Gastrocnemius medialis (tissue), 4 donors: Measurements from ENCODE around the gene CLIC1. TPM values are rescaled to one million over a fixed set of nuclear protein-coding genes. Genes with fewer than 3 reads are reported as not detected.
A peak's percentile ranks its signal among the peaks of the same experiment; 100 is the strongest.

Experiments
- ATAC-seq, 2 donors: fragments of 150-250 bp; one replicate each; pipeline ENCODE4 v1.9.1; 2016
- DNase-seq, 2 donors: peaks; one replicate each; pipeline ENCODE4 v3.0.0-alpha.2; 2019
- H3K27ac ChIP-seq, 4 donors: fragments of 200-600 bp; sonication (generic); 1 replicate in 1 of 4; 2 replicates in 3 of 4; pipeline ENCODE4 v1.5.1; 2016 to 2018; ENCODE audit warnings: mild to moderate bottlenecking in 2 of 4, moderate library complexity in 1 of 4
- H3K27me3 ChIP-seq, 3 donors: fragments of 200-600 bp; sonication (generic) in 2 of 3; 1 replicate in 1 of 3; 2 replicates in 2 of 3; pipeline versions ENCODE4 v1.5.1 to v1.6.0; 2016 to 2019; ENCODE audit warnings: mild to moderate bottlenecking in 1 of 3, moderate library complexity in 1 of 3
- H3K36me3 ChIP-seq, 2 donors: fragments of 200-600 bp; sonication (generic) in 1 of 2; one replicate each; pipeline ENCODE4 v1.5.1; 2017 to 2018
- H3K4me1 ChIP-seq, 2 donors: fragments of 200-600 bp; sonication (generic) in 1 of 2; one replicate each; pipeline ENCODE4 v1.5.1; 2016 to 2017; ENCODE audit warnings: mild to moderate bottlenecking in 2 of 2
- H3K4me3 ChIP-seq, 4 donors: fragments of 200-600 bp; sonication (generic) in 3 of 4; 1 replicate in 1 of 4; 2 replicates in 3 of 4; pipeline ENCODE4 v1.5.1; 2016 to 2019; ENCODE audit warnings: mild to moderate bottlenecking in 2 of 4
- H3K9me3 ChIP-seq, 3 donors: fragments of 200-600 bp; sonication (generic) in 2 of 3; 1 replicate in 1 of 3; 2 replicates in 2 of 3; pipeline ENCODE4 v1.5.1; 2016 to 2019
- POLR2A ChIP-seq, 2 donors: fragments of 450-650 bp; IDR thresholded peaks; one replicate each; pipeline ENCODE4 v1.6.1; 2017; ENCODE audit warnings: antibody characterized with exemption in 2 of 2, mild to moderate bottlenecking in 2 of 2, moderate library complexity in 2 of 2
- in situ Hi-C, 4 donors: fragments of 200-750 bp; cut with MboI; loops; one replicate each; pipeline versions ENCODE4 v1.15.0 to v1.8.0; 2017; ENCODE audit warnings: low sequenced_read_pairs in 4 of 4
- intact Hi-C: fragments of 100-400 bp; cut with DNase I; formaldehyde crosslinking; loops from one replicate; pipeline ENCODE4 v1.15.1; 2023; ENCODE audit warnings: low total_unique reads
- total RNA-seq, 4 donors: library from RNA; depleted of rRNA; stranded (reverse); fragments of >200 nt; gene quantifications; one replicate each; pipeline versions ENCODE4 v1.1.0 to v1.2.3, GENCODE V29; 2016
- TF ChIP-seq, protein P1 (sequence below), 5 experiments: fragments of 450-650 bp in 3 of 5; fragments of 200-600 bp in 2 of 5; sonication (generic) in 2 of 5; IDR thresholded peaks in 4 of 5; conservative IDR thresholded peaks in 1 of 5; 1 replicate in 4 of 5; 2 replicates in 1 of 5; pipeline ENCODE4 v1.5.1; 2016 to 2019; ENCODE audit warnings: antibody characterized with exemption in 5 of 5, mild to moderate bottlenecking in 3 of 5, moderate library complexity in 3 of 5

CLIC1 gene
- total RNA-seq, 4 donors from 2014 or later: 20.9 to 41.3 (median 26.3) TPM

DNA sequence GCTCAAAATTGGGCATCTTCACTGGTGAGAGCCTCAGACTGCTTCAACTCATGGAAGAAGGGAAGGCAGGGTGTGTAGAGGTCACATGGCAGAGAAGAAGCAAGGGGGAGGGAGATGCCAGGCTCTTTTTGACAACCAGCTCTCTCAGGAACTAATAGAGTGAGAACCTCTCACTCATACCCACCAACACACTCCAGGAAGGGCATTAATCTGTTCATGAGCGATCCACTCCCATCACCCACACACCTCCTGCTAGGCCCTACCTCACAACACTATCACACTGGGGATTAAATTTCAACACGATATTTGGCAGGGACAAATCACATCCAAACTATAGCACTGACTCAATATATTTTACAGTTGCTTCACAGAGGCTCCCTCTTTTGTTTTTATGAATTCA is 5.5 kb upstream of the CLIC1 start:
- TF ChIP-seq, protein P1, sequence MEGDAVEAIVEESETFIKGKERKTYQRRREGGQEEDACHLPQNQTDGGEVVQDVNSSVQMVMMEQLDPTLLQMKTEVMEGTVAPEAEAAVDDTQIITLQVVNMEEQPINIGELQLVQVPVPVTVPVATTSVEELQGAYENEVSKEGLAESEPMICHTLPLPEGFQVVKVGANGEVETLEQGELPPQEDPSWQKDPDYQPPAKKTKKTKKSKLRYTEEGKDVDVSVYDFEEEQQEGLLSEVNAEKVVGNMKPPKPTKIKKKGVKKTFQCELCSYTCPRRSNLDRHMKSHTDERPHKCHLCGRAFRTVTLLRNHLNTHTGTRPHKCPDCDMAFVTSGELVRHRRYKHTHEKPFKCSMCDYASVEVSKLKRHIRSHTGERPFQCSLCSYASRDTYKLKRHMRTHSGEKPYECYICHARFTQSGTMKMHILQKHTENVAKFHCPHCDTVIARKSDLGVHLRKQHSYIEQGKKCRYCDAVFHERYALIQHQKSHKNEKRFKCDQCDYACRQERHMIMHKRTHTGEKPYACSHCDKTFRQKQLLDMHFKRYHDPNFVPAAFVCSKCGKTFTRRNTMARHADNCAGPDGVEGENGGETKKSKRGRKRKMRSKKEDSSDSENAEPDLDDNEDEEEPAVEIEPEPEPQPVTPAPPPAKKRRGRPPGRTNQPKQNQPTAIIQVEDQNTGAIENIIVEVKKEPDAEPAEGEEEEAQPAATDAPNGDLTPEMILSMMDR (IDR thresholded peaks at IDR 0.05 in 4 of 5, conservative IDR thresholded peaks at IDR 0.05 in 1 of 5): no peak
- no peak for TF ChIP-seq POLR2A (IDR thresholded peaks at IDR 0.05)
- Histone ChIP-seq H3K27ac (no peak overlapping the region), H3K4me3 (no peak overlapping the region), H3K4me1 (peaks cover 8 to 20% of the 10 kb centered on the region in 2 donors), H3K9me3 (no peaks in the 10 kb centered on the region), H3K36me3 (no peaks in the 10 kb centered on the region), H3K27me3 (peaks cover 0 to 2% (median 0%) of the 10 kb centered on the region in 3 donors)
- ATAC-seq (no peak), DNase-seq (no peak)
- intact Hi-C loops: loop anchor here (2.0 kb wide), 1 partner anchor 53 kb away; the partner anchor contains the start of gene VARS1
- in situ Hi-C loops: no loop called here

GRCh38 chr6:31740397-31741223 is 4.3 kb upstream of the CLIC1 start:
- in situ Hi-C loops: no loop called here
- intact Hi-C loops: loop anchor here (2.0 kb wide), 1 partner anchor 54 kb away; the partner anchor contains the start of gene VARS1
- peak overlapping the region; percentile 62 to 79 (median 73) for H3K4me3 ChIP-seq
- peaks cover 0 to 5% (median 0%) of the 10 kb centered on the region in 3 donors for H3K27me3 ChIP-seq
- peaks cover 11 to 21% of the 10 kb centered on the region in 2 donors for H3K4me1 ChIP-seq
- no peak for ATAC-seq
- no peaks in the 10 kb centered on the region for H3K36me3 ChIP-seq
- DNase-seq: no peak
- TF ChIP-seq, protein P1 (IDR thresholded peaks at IDR 0.05 in 4 of 5, conservative IDR thresholded peaks at IDR 0.05 in 1 of 5): no peak
- TF ChIP-seq POLR2A (IDR thresholded peaks at IDR 0.05): no peak
- H3K27ac ChIP-seq: peak overlapping the region; percentile 47 to 68 (median 63)
- H3K9me3 ChIP-seq: no peaks in the 10 kb centered on the region

- TF ChIP-seq, protein P1 (IDR thresholded peaks at IDR 0.05 in 4 of 5, conservative IDR thresholded peaks at IDR 0.05 in 1 of 5): no peak
- peak; percentile 31 to 52 for TF ChIP-seq POLR2A (IDR thresholded peaks at IDR 0.05)
- ATAC-seq: peak; percentile 99
- H3K36me3 ChIP-seq: no peaks in the 10 kb centered on the region
Measured at GRCh38 chr6:31739639-31740396, 3.5 kb upstream of the CLIC1 start, which contains the start of gene MSH5. TSS of gene MSH5 (plus strand) at chr6:31740005. CDS start at chr6:31740467, 462 bp downstream.

GRCh38 chr6:31737991-31738979 is 2.0 kb upstream of the CLIC1 start:
- peak; percentile 26 to 36 for TF ChIP-seq POLR2A (IDR thresholded peaks at IDR 0.05)
- TF ChIP-seq, protein P1 (IDR thresholded peaks at IDR 0.05 in 4 of 5, conservative IDR thresholded peaks at IDR 0.05 in 1 of 5): no peak
- intact Hi-C loops: loop anchor here (2.0 to 10.0 kb wide), 2 partner anchors 35 to 237 kb away; partner anchors contain the start of genes ABHD16A and DXO
- DNase-seq: no peak
- no peaks in the 10 kb centered on the region for H3K9me3 ChIP-seq
- H3K27ac ChIP-seq: peak overlapping the region in 3 of 4 donors; percentile 8 to 79 (median 62)
- H3K27me3 ChIP-seq: peaks cover 0 to 9% (median 5%) of the 10 kb centered on the region in 3 donors
- H3K4me1 ChIP-seq: peaks cover 17 to 26% of the 10 kb centered on the region in 2 donors
- no peak for ATAC-seq
- no peak overlapping the region for H3K4me3 ChIP-seq
- in situ Hi-C loops: no loop called here
- H3K36me3 ChIP-seq: peaks cover 0 to 5% of the 10 kb centered on the region in 2 donors

More at GRCh38 chr6:31739639-31740396, 3.5 kb upstream of the CLIC1 start, which contains the start of gene MSH5:
- peak within 1 kb of the TSS; percentile 47 to 68 (median 63) for H3K27ac ChIP-seq
- peaks cover 0 to 9% (median 5%) of the 10 kb centered on the region in 3 donors for H3K27me3 ChIP-seq
- no peaks in the 10 kb centered on the region for H3K9me3 ChIP-seq
- peaks cover 12 to 21% of the 10 kb centered on the region in 2 donors for H3K4me1 ChIP-seq
- intact Hi-C loops (loop anchor here (2.0 to 10.0 kb wide), 3 partner anchors 37 to 235 kb away; partner anchors contain the start of genes ABHD16A, DXO and VARS1), in situ Hi-C loops (no loop called here)
- DNase-seq: peak; percentile 99
- peak within 1 kb of the TSS; percentile 62 to 79 (median 73) for H3K4me3 ChIP-seq
